ENCODE data around the gene ZNF705A. TPM values are rescaled to one million over a fixed set of nuclear protein-coding genes. Genes with fewer than 3 reads are reported as not detected.
"Not testable (repeated sequence)": the region's sequence is repeated elsewhere in the genome, so short reads cannot be mapped to it uniquely, and the experiment has no call there.

Gene ZNF705A
- total RNA-seq, result not detected in 2 replicates

DNA sequence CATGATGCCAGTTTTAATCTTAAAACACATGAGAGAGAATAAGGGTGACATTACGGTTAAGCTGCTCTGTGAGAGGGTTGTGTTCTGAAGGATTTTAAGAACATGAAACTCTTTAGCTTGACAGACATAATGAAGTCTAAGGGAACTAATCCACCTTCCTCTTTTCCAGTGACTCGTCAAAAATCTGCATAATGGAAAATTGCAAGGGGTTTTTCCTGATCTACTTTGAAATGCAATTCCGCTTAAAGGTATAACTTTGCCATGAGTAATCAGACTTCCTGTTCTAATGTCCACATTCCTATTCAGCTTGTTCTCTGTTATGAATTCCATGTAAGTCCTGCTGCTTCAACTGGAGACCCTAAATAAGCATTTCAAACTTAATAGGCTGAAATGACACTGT lies at the start of gene ZNF705A:
ZNF705A (plus strand) TSS at position 171 of the 400 bp plus-strand sequence. CDS start 15,611 bp downstream, outside the sequence.
- DNase-seq (ENCODE audit: low read depth), result peak; percentile 57
- TF ChIP-seq, protein P1, sequence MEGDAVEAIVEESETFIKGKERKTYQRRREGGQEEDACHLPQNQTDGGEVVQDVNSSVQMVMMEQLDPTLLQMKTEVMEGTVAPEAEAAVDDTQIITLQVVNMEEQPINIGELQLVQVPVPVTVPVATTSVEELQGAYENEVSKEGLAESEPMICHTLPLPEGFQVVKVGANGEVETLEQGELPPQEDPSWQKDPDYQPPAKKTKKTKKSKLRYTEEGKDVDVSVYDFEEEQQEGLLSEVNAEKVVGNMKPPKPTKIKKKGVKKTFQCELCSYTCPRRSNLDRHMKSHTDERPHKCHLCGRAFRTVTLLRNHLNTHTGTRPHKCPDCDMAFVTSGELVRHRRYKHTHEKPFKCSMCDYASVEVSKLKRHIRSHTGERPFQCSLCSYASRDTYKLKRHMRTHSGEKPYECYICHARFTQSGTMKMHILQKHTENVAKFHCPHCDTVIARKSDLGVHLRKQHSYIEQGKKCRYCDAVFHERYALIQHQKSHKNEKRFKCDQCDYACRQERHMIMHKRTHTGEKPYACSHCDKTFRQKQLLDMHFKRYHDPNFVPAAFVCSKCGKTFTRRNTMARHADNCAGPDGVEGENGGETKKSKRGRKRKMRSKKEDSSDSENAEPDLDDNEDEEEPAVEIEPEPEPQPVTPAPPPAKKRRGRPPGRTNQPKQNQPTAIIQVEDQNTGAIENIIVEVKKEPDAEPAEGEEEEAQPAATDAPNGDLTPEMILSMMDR (IDR thresholded peaks at IDR 0.05; ENCODE audit: insufficient read depth, low read depth, low read length), result no peak
- no peak within 1 kb of the TSS for H3K4me3 ChIP-seq (ENCODE audit: low read depth, low read length)

DNA sequence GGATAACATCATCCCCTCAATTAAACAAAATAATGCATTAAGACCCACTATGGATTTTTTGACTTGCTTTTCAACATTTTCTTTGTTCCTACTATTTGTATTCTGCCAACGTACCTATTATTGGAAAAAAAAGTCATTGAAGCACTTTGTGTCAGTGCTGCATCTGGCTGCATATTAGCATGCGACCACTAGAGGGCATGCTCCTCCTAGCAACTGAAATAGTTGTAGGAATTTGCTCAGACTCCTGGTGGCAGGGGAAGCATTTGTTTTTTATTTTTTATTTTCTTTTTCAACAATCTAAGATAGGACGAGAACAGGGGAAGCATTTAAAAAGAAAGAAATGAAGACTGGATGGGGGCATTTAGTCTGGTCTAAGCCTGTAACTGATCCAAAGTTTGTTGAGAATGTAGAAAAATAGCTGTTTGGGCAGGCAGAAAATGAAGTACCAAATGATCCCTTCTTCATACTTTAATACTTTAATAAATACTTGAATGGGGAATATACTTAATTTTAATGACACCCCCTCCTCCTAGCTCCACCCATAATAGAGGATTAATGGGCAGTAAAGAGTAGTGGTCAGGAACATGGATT lies 47.9 kb upstream of the ZNF705A start:
- peak; percentile 83 for DNase-seq (ENCODE audit: low read depth)
- H3K4me3 ChIP-seq (ENCODE audit: low read depth, low read length), result no peak overlapping the region
- TF ChIP-seq, protein P1 (IDR thresholded peaks at IDR 0.05; ENCODE audit: insufficient read depth, low read depth, low read length), result peak; percentile 98

DNA sequence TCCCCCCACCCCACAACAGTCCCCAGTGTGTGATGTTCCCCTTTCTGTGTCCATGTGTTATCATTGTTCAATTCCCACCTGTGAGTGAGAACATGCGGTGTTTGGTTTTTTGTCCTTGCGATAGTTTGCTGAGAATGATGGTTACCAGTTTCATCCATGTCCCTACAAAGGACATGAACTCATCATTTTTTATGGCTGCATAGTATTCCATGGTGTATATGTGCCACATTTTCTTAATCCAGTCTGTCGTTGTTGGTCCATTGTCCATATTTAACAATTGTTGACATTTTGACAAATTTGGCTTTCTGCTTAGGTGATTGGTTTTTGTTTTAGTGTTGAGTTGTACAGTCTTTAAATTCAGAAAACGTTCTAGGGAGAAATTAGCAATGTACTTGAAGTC lies 43.7 kb upstream of the ZNF705A start:
- not testable (repeated sequence) for H3K4me3 ChIP-seq (ENCODE audit: low read depth, low read length); DNase-seq (ENCODE audit: low read depth)

DNA sequence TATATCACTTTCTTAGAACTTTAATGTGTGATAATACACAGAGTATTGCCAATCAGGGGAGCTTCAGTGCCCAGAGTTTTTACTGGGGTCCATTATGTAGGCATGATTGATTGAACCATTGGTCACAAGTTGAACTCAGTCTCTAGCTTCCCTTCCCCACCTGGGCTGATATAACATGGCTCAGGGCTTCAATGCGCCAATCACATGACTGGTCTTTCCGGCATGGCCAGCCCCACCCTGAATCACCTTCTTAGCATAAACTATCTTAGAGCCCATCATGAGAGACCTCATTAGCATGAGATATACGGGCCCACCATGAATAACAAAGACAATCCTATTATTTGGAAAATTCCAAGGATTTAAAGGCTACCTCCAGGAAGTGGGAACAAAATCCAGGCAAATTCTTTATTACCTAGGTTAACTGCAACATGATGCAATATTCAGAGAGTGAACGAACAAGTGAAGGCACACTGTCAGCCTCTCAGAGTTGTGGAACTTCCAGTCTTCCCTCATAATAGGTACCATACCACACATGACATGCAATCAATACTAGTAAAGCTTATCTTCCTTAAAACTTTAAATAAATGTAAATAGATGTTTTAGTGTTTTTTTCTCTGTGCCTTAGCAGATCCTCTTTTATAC lies 36.6 kb upstream of the ZNF705A start:
- DNase-seq (ENCODE audit: low read depth), result no peak
- H3K4me3 ChIP-seq (ENCODE audit: low read depth, low read length), result no peak overlapping the region
- TF ChIP-seq, protein P1 (IDR thresholded peaks at IDR 0.05; ENCODE audit: insufficient read depth, low read depth, low read length), result no peak

DNA sequence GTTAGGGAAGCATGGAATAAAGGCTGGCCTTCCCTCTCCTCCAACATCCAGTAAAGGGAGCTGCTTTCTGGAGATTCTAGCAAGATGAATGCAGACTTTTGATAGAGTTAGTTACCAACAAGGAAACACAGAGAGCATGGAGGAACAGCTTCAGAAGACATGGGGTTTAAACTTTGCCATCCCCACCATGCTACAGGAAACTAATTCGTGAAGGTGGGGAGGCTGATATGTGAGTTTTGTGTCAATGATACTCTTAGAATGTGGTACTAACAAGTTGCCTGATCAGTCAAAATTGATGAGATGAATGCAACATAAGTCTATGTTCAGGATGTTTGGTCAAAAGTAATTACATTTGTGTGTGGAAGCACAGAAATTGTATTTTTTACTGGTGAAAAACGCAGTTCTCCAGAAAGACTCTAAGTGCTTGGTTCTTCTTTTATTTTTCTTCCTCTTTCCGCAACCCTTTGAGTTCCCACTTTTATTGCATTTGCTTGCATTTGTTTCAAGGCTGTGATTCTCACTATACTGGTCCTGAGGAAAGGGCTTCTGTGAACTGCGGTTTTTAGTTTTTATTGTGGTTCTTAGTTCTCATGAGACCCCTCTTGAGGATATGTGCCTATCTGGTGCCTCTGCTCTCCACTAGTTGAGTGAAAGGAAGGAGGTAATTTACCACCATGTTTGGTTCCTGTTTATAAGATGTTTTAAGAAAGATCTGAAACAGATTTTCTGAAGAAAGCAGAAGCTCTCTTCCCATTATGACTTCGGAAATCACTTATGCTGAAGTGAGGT lies 33.5 kb upstream of the ZNF705A start, which contains the start of gene CLEC4A:
CLEC4A (plus strand) TSS at position 494 of the 789 bp plus-strand sequence; CDS start at position 756, 262 bp downstream.
- DNase-seq (ENCODE audit: low read depth), result no peak
- no peak within 1 kb of the TSS for H3K4me3 ChIP-seq (ENCODE audit: low read depth, low read length)
- TF ChIP-seq, protein P1 (IDR thresholded peaks at IDR 0.05; ENCODE audit: insufficient read depth, low read depth, low read length), result no peak

DNA sequence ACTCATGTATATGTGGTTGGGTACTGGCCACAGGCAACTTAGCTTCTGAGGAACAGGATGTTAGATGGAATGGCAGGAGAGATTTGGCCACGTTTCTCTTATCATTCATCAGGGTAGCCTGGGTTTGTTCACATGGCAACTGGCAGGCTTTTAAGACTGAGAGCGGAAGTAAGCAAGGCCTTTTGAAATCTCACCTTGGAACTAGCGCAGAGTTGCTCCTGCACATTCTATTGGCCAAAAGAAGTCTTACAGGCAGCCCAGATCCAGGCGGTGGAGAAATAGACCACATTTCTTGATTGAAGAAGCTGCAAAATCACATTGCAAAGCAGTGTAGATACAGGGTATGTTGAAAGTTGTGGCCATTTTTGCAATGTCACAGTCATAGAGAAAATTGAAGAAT lies 29.7 kb upstream of the ZNF705A start:
- DNase-seq (ENCODE audit: low read depth), result no peak
- TF ChIP-seq, protein P1 (IDR thresholded peaks at IDR 0.05; ENCODE audit: insufficient read depth, low read depth, low read length), result no peak

DNA sequence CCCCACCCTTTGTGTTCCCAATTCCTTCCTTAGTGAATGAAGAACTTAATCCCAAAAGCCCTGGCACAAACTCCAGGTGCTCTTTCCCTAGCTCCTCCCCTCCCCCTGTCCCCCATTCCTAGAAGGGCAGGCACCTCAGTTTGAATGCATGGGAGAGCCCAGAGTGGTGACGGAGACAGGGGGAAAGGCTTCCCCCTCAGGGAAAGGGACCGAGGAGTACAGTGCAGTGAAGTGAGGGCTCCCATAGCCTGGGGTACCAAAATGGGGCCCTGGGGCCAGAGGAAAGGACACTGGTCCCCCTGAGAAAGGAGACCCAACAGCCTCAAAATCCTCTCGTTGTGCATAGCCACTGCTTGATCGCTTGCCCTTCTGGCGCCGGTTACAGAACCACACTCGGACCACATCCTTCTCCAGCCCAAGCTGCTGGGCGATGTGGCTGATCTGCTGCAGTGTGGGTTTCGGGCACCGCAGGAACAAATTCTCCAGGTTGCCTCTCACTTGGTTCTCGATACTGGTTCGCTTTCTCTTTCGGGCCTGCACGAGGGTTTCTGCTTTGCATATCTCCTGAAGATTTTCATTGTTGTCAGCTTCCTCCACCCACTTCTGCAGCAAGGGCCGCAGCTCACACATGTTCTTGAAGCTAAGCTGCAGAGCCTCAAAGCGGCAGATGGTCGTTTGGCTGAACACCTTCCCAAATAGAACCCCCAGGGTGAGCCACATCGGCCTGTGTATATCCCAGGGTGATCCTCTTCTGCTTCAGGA lies 23.0 kb upstream of the ZNF705A start:
- DNase-seq (ENCODE audit: low read depth); H3K4me3 ChIP-seq (ENCODE audit: low read depth, low read length): not testable (repeated sequence)

More for the DNA sequence above, 29.7 kb upstream of the ZNF705A start:
- H3K4me3 ChIP-seq (ENCODE audit: low read depth, low read length), result no peak overlapping the region

DNA sequence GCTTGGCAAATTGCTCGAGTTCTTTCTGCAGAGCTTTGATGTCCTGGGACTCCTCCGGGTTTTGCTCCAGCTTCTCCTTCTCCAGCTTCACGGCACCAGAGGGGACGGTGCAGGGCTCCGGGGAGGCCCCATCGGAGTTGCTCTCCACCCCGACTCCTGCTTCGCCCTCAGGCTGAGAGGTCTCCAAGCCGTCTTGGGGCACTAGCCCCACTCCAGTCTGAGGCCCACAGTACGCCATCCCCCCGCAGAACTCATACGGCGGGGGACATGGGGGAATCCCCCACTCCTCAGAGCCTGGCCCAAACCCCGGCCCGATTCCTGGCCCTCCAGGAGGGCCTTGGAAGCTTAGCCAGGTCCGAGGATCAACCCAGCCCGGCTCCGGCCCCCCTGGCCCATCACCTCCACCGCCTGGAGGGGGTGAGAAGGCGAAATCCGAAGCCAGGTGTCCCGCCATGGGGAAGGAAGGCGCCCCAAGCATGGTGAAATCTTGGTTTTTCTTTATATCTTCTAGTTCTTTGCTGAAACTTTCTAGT lies 22.4 kb upstream of the ZNF705A start:
- not testable (repeated sequence) for H3K4me3 ChIP-seq (ENCODE audit: low read depth, low read length); DNase-seq (ENCODE audit: low read depth)

DNA sequence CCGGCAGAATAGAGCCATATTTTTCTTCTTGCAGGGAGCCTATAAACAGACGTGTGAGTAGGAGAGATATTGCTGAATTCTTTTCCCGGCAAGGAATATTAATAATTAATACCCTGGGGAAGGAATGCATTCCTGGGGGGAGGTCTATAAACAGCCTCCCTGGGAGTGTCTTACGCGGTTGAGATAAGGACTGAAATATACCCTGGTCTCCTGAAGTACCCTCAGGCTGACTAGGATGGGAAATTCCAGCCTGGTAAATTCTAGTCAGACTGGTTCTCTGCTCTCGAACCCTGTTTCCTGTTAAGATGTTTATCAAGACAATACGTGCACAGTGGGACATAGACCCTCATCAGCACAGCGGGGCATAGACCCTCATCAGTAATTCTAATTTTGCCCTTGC lies 15.2 kb upstream of the ZNF705A start:
- DNase-seq (ENCODE audit: low read depth); H3K4me3 ChIP-seq (ENCODE audit: low read depth, low read length): not testable (repeated sequence)

Measured in fibroblast of villous mesenchyme (primary cell).